H1 (cell line): ENCODE measurements around the gene TNFRSF6B. TPM values are rescaled to one million over a fixed set of nuclear protein-coding genes. Genes with fewer than 3 reads are reported as not detected.

ENCODE experiments used
- BRCA1 ChIP-seq: IDR thresholded peaks from 2 replicates; pipeline ENCODE4 v1.6.1; 2012; ENCODE audit warnings: low read depth, low read length, improper control_type of control experiment
- CBX5 ChIP-seq: fragments of 300-800, 300-1000 bp; sonication (generic); IDR thresholded peaks from 2 replicates; pipeline ENCODE4 v1.7.1; 2016; ENCODE audit warnings: antibody characterized with exemption, low read length, low read depth
- JUN ChIP-seq: IDR thresholded peaks from 2 replicates; pipeline ENCODE4 v1.6.1; 2011; ENCODE audit warnings: low read depth, mild to moderate bottlenecking, improper control_type of control experiment, low read length
- JUND ChIP-seq: IDR thresholded peaks from 2 replicates; pipeline ENCODE4 v1.6.1; 2011; ENCODE audit warnings: mild to moderate bottlenecking, improper control_type of control experiment, low read length
- NRF1 ChIP-seq: IDR thresholded peaks from 2 replicates; pipeline ENCODE4 v1.6.1; 2011; ENCODE audit warnings: mild to moderate bottlenecking, low read depth, low read length, improper control_type of control experiment
- RXRA ChIP-seq: IDR thresholded peaks from 2 replicates; pipeline ENCODE4 v1.6.1; 2011; ENCODE audit warnings: low read depth, mild to moderate bottlenecking, low read length, moderate library complexity; ENCODE audit not compliant: insufficient read depth
- SP2 ChIP-seq: IDR thresholded peaks from 2 replicates; pipeline ENCODE4 v1.6.1; 2012; ENCODE audit warnings: mild to moderate bottlenecking, low read length, inconsistent platforms
- YY1 ChIP-seq: IDR thresholded peaks from 2 replicates; pipeline ENCODE4 v1.6.1; 2011; ENCODE audit warnings: low read depth, mild to moderate bottlenecking, low read length
- polyA plus RNA-seq, 7 experiments: library from polyadenylated mRNA; depleted of rRNA in 3 of 7; stranded (reverse) in 5 of 7; unstranded in 2 of 7; fragments of >200 nt in 5 of 7; fragments of 200-250 nt in 2 of 7; gene quantifications; 1 replicate in 5 of 7; 2 replicates in 1 of 7; 4 replicates in 1 of 7; pipeline versions ENCODE4 v1.2.1 to v1.2.3, GENCODE V29; 2011 to 2013; ENCODE audit warnings: missing spikeins in 2 of 7, mixed read lengths in 2 of 7
- total RNA-seq: library from RNA; stranded (reverse); fragmentation: NEBNext Ultra II Directional; extraction: Animal tissue kit (Norgen Biotek cat#: 25700); gene quantifications from 2 replicates; pipeline ENCODE4 v1.2.1, GENCODE V29; 2021
- TF ChIP-seq, protein P1 (sequence below): fragments of 300-600 bp; sonication (generic); IDR thresholded peaks from 2 replicates; pipeline ENCODE4 v1.7.1; 2012; ENCODE audit warnings: low read length, moderate library complexity, mild to moderate bottlenecking, inconsistent platforms; ENCODE audit not compliant: insufficient replicate concordance

Gene TNFRSF6B
- total and polyA plus RNA-seq, 2 of the 8 experiments (the other 6 are each of a cell fraction or from before 2014, with no cell fraction given), result 3.1 TPM; not detected in 1

DNA sequence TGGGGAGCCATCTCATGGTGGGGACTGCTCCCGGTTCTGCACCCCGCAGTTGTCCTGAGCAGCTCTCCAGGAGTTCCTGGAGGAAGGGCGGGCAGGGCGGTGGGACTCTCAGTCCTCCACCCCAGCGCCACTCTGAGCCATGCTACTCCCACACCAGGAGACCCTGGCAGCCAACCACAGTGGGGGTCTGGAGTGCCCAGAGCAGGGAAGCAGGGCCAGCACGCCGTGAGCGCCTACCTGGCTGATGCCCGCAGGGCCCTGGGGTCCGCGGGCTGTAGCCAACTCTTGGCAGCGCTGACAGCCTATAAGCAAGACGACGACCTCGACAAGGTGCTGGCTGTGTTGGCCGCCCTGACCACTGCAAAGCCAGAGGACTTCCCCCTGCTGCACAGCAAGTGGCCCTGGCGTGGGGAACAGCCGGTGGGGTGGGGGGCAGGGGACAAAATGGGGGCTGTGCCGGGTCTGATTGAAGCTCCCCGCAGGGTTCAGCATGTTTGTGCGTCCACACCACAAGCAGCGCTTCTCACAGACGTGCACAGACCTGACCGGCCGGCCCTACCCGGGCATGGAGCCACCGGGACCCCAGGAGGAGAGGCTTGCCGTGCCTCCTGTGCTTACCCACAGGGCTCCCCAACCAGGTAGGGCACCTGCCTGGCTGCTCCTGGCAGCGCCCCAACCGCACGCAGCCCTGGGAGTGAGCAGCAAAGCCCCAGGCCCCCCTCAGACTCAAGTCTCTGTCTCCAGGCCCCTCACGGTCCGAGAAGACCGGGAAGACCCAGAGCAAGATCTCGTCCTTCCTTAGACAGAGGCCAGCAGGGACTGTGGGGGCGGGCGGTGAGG lies 1.6 kb upstream of the TNFRSF6B start (continued):
- TF ChIP-seq NRF1 (no peak), YY1 (no peak), RXRA (no peak), JUN (no peak), JUND (no peak), BRCA1 (no peak), CBX5 (no peak), SP2 (no peak)
- TF ChIP-seq, protein P1, sequence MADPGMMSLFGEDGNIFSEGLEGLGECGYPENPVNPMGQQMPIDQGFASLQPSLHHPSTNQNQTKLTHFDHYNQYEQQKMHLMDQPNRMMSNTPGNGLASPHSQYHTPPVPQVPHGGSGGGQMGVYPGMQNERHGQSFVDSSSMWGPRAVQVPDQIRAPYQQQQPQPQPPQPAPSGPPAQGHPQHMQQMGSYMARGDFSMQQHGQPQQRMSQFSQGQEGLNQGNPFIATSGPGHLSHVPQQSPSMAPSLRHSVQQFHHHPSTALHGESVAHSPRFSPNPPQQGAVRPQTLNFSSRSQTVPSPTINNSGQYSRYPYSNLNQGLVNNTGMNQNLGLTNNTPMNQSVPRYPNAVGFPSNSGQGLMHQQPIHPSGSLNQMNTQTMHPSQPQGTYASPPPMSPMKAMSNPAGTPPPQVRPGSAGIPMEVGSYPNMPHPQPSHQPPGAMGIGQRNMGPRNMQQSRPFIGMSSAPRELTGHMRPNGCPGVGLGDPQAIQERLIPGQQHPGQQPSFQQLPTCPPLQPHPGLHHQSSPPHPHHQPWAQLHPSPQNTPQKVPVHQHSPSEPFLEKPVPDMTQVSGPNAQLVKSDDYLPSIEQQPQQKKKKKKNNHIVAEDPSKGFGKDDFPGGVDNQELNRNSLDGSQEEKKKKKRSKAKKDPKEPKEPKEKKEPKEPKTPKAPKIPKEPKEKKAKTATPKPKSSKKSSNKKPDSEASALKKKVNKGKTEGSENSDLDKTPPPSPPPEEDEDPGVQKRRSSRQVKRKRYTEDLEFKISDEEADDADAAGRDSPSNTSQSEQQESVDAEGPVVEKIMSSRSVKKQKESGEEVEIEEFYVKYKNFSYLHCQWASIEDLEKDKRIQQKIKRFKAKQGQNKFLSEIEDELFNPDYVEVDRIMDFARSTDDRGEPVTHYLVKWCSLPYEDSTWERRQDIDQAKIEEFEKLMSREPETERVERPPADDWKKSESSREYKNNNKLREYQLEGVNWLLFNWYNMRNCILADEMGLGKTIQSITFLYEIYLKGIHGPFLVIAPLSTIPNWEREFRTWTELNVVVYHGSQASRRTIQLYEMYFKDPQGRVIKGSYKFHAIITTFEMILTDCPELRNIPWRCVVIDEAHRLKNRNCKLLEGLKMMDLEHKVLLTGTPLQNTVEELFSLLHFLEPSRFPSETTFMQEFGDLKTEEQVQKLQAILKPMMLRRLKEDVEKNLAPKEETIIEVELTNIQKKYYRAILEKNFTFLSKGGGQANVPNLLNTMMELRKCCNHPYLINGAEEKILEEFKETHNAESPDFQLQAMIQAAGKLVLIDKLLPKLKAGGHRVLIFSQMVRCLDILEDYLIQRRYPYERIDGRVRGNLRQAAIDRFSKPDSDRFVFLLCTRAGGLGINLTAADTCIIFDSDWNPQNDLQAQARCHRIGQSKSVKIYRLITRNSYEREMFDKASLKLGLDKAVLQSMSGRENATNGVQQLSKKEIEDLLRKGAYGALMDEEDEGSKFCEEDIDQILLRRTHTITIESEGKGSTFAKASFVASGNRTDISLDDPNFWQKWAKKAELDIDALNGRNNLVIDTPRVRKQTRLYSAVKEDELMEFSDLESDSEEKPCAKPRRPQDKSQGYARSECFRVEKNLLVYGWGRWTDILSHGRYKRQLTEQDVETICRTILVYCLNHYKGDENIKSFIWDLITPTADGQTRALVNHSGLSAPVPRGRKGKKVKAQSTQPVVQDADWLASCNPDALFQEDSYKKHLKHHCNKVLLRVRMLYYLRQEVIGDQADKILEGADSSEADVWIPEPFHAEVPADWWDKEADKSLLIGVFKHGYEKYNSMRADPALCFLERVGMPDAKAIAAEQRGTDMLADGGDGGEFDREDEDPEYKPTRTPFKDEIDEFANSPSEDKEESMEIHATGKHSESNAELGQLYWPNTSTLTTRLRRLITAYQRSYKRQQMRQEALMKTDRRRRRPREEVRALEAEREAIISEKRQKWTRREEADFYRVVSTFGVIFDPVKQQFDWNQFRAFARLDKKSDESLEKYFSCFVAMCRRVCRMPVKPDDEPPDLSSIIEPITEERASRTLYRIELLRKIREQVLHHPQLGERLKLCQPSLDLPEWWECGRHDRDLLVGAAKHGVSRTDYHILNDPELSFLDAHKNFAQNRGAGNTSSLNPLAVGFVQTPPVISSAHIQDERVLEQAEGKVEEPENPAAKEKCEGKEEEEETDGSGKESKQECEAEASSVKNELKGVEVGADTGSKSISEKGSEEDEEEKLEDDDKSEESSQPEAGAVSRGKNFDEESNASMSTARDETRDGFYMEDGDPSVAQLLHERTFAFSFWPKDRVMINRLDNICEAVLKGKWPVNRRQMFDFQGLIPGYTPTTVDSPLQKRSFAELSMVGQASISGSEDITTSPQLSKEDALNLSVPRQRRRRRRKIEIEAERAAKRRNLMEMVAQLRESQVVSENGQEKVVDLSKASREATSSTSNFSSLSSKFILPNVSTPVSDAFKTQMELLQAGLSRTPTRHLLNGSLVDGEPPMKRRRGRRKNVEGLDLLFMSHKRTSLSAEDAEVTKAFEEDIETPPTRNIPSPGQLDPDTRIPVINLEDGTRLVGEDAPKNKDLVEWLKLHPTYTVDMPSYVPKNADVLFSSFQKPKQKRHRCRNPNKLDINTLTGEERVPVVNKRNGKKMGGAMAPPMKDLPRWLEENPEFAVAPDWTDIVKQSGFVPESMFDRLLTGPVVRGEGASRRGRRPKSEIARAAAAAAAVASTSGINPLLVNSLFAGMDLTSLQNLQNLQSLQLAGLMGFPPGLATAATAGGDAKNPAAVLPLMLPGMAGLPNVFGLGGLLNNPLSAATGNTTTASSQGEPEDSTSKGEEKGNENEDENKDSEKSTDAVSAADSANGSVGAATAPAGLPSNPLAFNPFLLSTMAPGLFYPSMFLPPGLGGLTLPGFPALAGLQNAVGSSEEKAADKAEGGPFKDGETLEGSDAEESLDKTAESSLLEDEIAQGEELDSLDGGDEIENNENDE, result no peak
